ENCODE measurements around the gene KMT2B.
"Not testable (repeated sequence)": the region's sequence is repeated elsewhere in the genome, so short reads cannot be mapped to it uniquely, and the experiment has no call there.

Gene KMT2B

DNA sequence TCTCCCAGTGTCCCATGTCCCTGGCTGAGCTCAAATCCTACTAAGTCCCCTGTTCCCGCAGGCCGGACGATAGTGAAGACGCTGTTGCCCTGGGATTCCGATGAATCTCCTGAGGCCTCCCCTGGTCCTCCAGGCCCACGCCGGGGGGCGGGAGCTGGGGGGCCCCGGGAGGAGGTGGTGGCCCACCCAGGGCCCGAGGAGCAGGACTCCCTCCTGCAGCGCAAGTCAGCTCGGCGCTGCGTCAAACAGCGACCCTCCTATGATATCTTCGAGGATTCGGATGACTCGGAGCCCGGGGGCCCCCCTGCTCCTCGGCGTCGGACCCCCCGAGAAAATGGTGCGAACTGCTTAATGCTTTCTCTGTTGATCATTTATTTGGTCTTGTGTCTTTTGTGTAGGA is 5.9 kb downstream of the KMT2B start:
- no peak overlapping the region for H3K4me3 ChIP-seq (replicated peaks; ENCODE audit: insufficient read depth, low read length)
- H3K27me3 ChIP-seq (ENCODE audit: insufficient read depth, poor library complexity, severe bottlenecking) = no peaks in the 10 kb centered on the region
- no peak overlapping the region for H3K27ac ChIP-seq (replicated peaks)
- TF ChIP-seq GABPA (IDR thresholded peaks at IDR 0.05; ENCODE audit: low read depth) (no peak), POLR2AphosphoS5 (IDR thresholded peaks at IDR 0.05; ENCODE audit: low read depth) (no peak), SPI1 (IDR thresholded peaks at IDR 0.05; ENCODE audit: borderline replicate concordance, low read depth) (no peak)
- TF ChIP-seq, protein P1, sequence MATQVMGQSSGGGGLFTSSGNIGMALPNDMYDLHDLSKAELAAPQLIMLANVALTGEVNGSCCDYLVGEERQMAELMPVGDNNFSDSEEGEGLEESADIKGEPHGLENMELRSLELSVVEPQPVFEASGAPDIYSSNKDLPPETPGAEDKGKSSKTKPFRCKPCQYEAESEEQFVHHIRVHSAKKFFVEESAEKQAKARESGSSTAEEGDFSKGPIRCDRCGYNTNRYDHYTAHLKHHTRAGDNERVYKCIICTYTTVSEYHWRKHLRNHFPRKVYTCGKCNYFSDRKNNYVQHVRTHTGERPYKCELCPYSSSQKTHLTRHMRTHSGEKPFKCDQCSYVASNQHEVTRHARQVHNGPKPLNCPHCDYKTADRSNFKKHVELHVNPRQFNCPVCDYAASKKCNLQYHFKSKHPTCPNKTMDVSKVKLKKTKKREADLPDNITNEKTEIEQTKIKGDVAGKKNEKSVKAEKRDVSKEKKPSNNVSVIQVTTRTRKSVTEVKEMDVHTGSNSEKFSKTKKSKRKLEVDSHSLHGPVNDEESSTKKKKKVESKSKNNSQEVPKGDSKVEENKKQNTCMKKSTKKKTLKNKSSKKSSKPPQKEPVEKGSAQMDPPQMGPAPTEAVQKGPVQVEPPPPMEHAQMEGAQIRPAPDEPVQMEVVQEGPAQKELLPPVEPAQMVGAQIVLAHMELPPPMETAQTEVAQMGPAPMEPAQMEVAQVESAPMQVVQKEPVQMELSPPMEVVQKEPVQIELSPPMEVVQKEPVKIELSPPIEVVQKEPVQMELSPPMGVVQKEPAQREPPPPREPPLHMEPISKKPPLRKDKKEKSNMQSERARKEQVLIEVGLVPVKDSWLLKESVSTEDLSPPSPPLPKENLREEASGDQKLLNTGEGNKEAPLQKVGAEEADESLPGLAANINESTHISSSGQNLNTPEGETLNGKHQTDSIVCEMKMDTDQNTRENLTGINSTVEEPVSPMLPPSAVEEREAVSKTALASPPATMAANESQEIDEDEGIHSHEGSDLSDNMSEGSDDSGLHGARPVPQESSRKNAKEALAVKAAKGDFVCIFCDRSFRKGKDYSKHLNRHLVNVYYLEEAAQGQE (IDR thresholded peaks at IDR 0.05; ENCODE audit: insufficient replicate concordance, low read depth) = no peak
- no peak for DNase-seq (ENCODE audit: low read depth in 1 of 2, low spot score in 1 of 2)

DNA sequence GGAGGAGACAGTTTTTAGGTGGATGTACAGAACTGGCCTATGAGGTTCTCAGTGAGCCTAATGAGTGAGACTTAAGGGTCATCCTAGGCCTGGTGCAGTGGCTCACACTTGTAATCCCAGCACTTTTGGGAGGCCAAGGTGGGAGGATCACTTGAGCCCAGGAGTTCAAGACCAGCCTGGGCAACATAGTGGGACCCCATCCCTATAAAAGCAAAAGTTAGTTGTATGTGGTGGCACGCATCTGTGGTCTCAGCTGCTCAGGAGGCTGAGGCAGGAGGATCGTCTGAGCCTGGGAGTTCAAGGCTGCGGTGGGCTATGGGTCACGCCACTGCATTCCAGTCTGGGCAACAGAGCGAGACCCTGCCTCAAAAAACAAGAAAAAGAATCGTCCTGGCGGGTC is 6.3 kb downstream of the KMT2B start:
- not testable (repeated sequence) for DNase-seq (ENCODE audit: low read depth in 1 of 2, low spot score in 1 of 2); H3K4me3 ChIP-seq (replicated peaks; ENCODE audit: insufficient read depth, low read length); H3K27ac ChIP-seq (replicated peaks); H3K27me3 ChIP-seq (ENCODE audit: insufficient read depth, poor library complexity, severe bottlenecking)

DNA sequence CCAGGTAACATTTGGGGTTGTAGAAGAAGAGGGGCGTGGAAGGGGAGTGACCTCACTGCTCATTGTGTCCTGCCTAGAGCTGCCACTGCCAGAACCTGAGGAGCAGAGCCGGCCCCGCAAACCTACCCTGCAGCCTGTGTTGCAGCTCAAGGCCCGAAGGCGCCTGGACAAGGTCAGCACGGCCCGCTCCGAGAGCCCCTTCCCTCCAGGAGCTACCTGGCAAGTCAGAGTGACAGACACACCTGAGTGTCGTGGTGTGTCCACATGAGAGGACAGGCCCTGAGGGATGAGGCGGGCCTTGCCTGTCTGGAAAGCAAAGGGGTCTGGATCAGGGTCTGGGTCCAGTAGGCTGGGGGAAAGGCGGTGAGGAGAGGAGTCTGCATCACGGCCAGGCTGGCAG is 6.8 kb downstream of the KMT2B start:
- DNase-seq (ENCODE audit: low read depth in 1 of 2, low spot score in 1 of 2) = no peak
- no peak overlapping the region for H3K27ac ChIP-seq (replicated peaks)
- TF ChIP-seq, protein P2, sequence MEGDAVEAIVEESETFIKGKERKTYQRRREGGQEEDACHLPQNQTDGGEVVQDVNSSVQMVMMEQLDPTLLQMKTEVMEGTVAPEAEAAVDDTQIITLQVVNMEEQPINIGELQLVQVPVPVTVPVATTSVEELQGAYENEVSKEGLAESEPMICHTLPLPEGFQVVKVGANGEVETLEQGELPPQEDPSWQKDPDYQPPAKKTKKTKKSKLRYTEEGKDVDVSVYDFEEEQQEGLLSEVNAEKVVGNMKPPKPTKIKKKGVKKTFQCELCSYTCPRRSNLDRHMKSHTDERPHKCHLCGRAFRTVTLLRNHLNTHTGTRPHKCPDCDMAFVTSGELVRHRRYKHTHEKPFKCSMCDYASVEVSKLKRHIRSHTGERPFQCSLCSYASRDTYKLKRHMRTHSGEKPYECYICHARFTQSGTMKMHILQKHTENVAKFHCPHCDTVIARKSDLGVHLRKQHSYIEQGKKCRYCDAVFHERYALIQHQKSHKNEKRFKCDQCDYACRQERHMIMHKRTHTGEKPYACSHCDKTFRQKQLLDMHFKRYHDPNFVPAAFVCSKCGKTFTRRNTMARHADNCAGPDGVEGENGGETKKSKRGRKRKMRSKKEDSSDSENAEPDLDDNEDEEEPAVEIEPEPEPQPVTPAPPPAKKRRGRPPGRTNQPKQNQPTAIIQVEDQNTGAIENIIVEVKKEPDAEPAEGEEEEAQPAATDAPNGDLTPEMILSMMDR (IDR thresholded peaks at IDR 0.05; ENCODE audit: insufficient read depth, low read length) = no peak
- TF ChIP-seq POLR2AphosphoS5 (IDR thresholded peaks at IDR 0.05; ENCODE audit: low read depth) (no peak), SPI1 (IDR thresholded peaks at IDR 0.05; ENCODE audit: borderline replicate concordance, low read depth) (no peak), GABPA (IDR thresholded peaks at IDR 0.05; ENCODE audit: low read depth) (no peak)
- TF ChIP-seq, protein P1 (IDR thresholded peaks at IDR 0.05; ENCODE audit: insufficient replicate concordance, low read depth) = no peak
- no peaks in the 10 kb centered on the region for H3K27me3 ChIP-seq (ENCODE audit: insufficient read depth, poor library complexity, severe bottlenecking)
- no peak overlapping the region for H3K4me3 ChIP-seq (replicated peaks; ENCODE audit: insufficient read depth, low read length)

DNA sequence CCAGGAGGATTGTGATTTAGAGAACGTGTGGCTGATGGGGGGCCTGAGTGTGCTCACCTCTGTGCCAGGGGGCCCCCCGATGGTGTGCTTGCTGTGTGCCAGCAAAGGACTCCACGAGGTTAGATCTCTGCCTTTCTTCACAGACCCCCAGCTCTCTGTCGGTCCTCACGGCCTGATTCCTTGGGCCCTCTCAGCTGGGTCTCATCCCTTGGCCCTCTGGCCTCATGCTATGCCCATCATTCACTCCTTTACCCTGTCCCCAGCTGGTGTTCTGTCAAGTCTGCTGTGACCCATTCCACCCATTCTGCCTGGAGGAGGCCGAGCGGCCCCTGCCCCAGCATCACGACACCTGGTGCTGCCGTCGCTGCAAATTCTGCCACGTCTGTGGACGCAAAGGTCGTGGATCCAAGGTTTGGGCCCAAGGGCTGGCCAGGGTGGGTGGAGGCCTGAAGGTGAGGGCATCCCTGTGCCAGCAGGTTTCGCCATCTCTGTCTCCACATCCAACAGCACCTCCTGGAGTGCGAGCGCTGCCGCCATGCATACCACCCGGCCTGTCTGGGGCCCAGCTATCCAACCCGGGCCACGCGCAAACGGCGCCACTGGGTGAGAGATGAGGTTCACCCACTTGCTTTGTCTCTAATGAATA is 7.5 kb downstream of the KMT2B start:
- Histone ChIP-seq H3K4me3 (replicated peaks; ENCODE audit: insufficient read depth, low read length) (no peak overlapping the region), H3K27me3 (ENCODE audit: insufficient read depth, poor library complexity, severe bottlenecking) (no peaks in the 10 kb centered on the region), H3K27ac (replicated peaks) (no peak overlapping the region)
- DNase-seq (ENCODE audit: low read depth in 1 of 2, low spot score in 1 of 2) = no peak
- TF ChIP-seq SPI1 (IDR thresholded peaks at IDR 0.05; ENCODE audit: borderline replicate concordance, low read depth) = no peak
- TF ChIP-seq, protein P1 (IDR thresholded peaks at IDR 0.05; ENCODE audit: insufficient replicate concordance, low read depth) = no peak
- TF ChIP-seq, protein P2 (IDR thresholded peaks at IDR 0.05; ENCODE audit: insufficient read depth, low read length) = no peak
- TF ChIP-seq GABPA (IDR thresholded peaks at IDR 0.05; ENCODE audit: low read depth) = no peak
- TF ChIP-seq POLR2AphosphoS5 (IDR thresholded peaks at IDR 0.05; ENCODE audit: low read depth) = no peak
